WTC11 (cell line): Measurements from ENCODE around the gene QRFP. TPM values are rescaled to one million over a fixed set of nuclear protein-coding genes. Genes with fewer than 3 reads are reported as not detected.

ENCODE experiments used
- ATAC-seq: fragments of 200-7000 bp; cut with Tn5 transposase; 2 replicates; pipeline ENCODE4 v1.10.0; 2021; ENCODE audit warnings: mild to moderate bottlenecking, moderate library complexity
- CTCF ChIA-PET: fragments of 300-600 bp; sonication (Branson Sonifier 250); formaldehyde crosslinking; loops from one replicate; lab custom pipeline; 2021; ENCODE audit warnings: antibody characterized with exemption; lab: Charles Lee
- POLR2A ChIA-PET: fragments of 350-600 bp; sonication (Branson Sonifier 250); formaldehyde crosslinking; loops from one replicate; lab custom pipeline; 2021; ENCODE audit warnings: antibody characterized with exemption; lab: Charles Lee
- DNase-seq: peaks from one replicate; pipeline ENCODE4 v3.0.0; 2021; ENCODE audit warnings: low spot score
- H3K27ac Mint-ChIP-seq: 2 replicates; pipeline ENCODE4 v1.8.0; 2021; ENCODE audit warnings: mixed read lengths
- H3K27me3 Mint-ChIP-seq: 2 replicates; pipeline ENCODE4 v1.8.0; 2021; ENCODE audit warnings: low read depth, mild to moderate bottlenecking, moderate library complexity, mixed read lengths
- H3K36me3 Mint-ChIP-seq: 2 replicates; pipeline ENCODE4 v1.8.0; 2021; ENCODE audit warnings: mixed read lengths
- H3K4me1 Mint-ChIP-seq: 2 replicates; pipeline ENCODE4 v1.8.0; 2022; ENCODE audit warnings: mixed read lengths
- H3K4me3 Mint-ChIP-seq: 2 replicates; pipeline ENCODE4 v1.8.0; 2021; ENCODE audit warnings: mild to moderate bottlenecking, moderate library complexity, mixed read lengths
- H3K9me3 Mint-ChIP-seq: 2 replicates; pipeline ENCODE4 v1.8.0; 2021; ENCODE audit warnings: mixed read lengths
- CDX4 ChIP-seq: fragments of 250-450 bp; sonication (Bioruptor Pico); IDR thresholded peaks from 2 replicates; pipeline ENCODE4 v1.9.0; 2021; ENCODE audit warnings: moderate library complexity, mild to moderate bottlenecking, inconsistent platforms, borderline replicate concordance
- EMX1 ChIP-seq: fragments of 250-450 bp; sonication (Bioruptor Pico); IDR thresholded peaks from 2 replicates; pipeline ENCODE4 v1.8.0; 2021; ENCODE audit warnings: mild to moderate bottlenecking
- ETV6 ChIP-seq: sonication (generic); formaldehyde crosslinking; IDR thresholded peaks from 2 replicates; pipeline ENCODE4 v1.8.1; 2022; ENCODE audit warnings: mild to moderate bottlenecking, missing genetic modification reagents
- FOXP1 ChIP-seq: sonication (generic); formaldehyde crosslinking; IDR thresholded peaks from 2 replicates; pipeline ENCODE4 v1.8.0; 2022; ENCODE audit warnings: missing genetic modification reagents, mild to moderate bottlenecking, moderate library complexity, borderline replicate concordance
- GRHL2 ChIP-seq: fragments of 250-450 bp; sonication (Bioruptor Pico); IDR thresholded peaks from 2 replicates; pipeline ENCODE4 v1.8.0; 2022; ENCODE audit warnings: mild to moderate bottlenecking, moderate library complexity; ENCODE audit not compliant: insufficient replicate concordance, severe bottlenecking
- NR2C2 ChIP-seq: sonication (generic); formaldehyde crosslinking; IDR thresholded peaks from 2 replicates; pipeline ENCODE4 v1.8.0; 2022; ENCODE audit warnings: mild to moderate bottlenecking, missing genetic modification reagents
- PRRX2 ChIP-seq: fragments of 250-450 bp; sonication (Bioruptor Pico); IDR thresholded peaks from 2 replicates; pipeline ENCODE4 v1.8.0; 2021; ENCODE audit warnings: mild to moderate bottlenecking
- SP1 ChIP-seq: sonication (generic); formaldehyde crosslinking; conservative IDR thresholded peaks from 2 replicates; pipeline ENCODE4 v1.8.1; 2022; ENCODE audit warnings: missing genetic modification reagents
- USF2 ChIP-seq: sonication (generic); formaldehyde crosslinking; IDR thresholded peaks from 2 replicates; pipeline ENCODE4 v1.8.1; 2023; ENCODE audit warnings: mild to moderate bottlenecking, missing genetic modification reagents, moderate library complexity
- ZNF138 ChIP-seq: sonication (generic); formaldehyde crosslinking; conservative IDR thresholded peaks from 2 replicates; pipeline ENCODE4 v1.8.1; 2022; ENCODE audit warnings: mild to moderate bottlenecking, moderate library complexity, missing genetic modification reagents
- total RNA-seq: library from RNA; stranded (reverse); gene quantifications from 3 replicates; pipeline ENCODE4 v1.2.3, GENCODE V29; 2021
- TF ChIP-seq, protein P1 (sequence below): sonication (generic); formaldehyde crosslinking; IDR thresholded peaks from 2 replicates; pipeline ENCODE4 v1.8.1; 2022; ENCODE audit warnings: missing genetic modification reagents, borderline replicate concordance
- TF ChIP-seq, protein P2 (sequence below): sonication (generic); formaldehyde crosslinking; IDR thresholded peaks from 2 replicates; pipeline ENCODE4 v1.8.0; 2023; ENCODE audit warnings: missing genetic modification reagents, mild to moderate bottlenecking, borderline replicate concordance
- TF ChIP-seq, protein P3 (sequence below): fragments of 250-450 bp; sonication (Bioruptor Pico); conservative IDR thresholded peaks from 2 replicates; pipeline ENCODE4 v1.9.0; 2021; ENCODE audit warnings: mild to moderate bottlenecking
- TF ChIP-seq, protein P4 (sequence below): sonication (generic); formaldehyde crosslinking; IDR thresholded peaks from 2 replicates; pipeline ENCODE4 v1.8.0; 2022; ENCODE audit warnings: mild to moderate bottlenecking, missing genetic modification reagents
- TF ChIP-seq, protein P5 (sequence below): fragments of 250-450 bp; sonication (Bioruptor Pico); IDR thresholded peaks from 2 replicates; pipeline ENCODE4 v1.9.0; 2021; ENCODE audit warnings: mild to moderate bottlenecking, borderline replicate concordance

QRFP gene
- total RNA-seq, 1 experiment from 2014 or later: not detected

DNA sequence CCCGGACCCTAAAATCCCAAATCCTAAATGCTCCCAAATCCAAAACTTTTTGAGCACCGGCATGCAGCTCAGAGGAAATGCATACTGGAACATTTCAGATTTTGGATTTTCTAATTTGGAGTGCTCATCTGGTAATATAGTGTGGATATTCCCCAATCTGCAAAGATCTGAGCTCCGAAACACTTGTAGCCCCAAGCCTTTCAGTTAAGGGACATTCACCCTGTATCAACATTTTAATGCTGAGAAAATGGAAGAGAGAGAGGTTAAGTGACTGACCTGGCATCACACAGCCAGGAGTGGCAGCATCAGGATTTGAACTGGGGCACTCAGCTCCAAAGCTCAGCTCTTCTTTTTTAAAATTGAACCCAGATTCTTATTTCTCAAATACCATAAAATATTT, 30.7 kb downstream of the QRFP start (continued):
- TF ChIP-seq FOXP1 (CRISPR knock-in tag): no peak

GRCh38 chr9:130864541-130864940, 32.1 kb downstream of the QRFP start:
- H3K27ac Mint-ChIP-seq: no peak overlapping the region; the same call in 1 of the 2 replicates
- CTCF ChIA-PET: interaction anchor here (0.9 to 6.3 kb wide), 9 partner anchors 19 to 156 kb away, joined by 3 to 83 read pairs (median 12); no protein-coding TSS in a partner anchor

DNA sequence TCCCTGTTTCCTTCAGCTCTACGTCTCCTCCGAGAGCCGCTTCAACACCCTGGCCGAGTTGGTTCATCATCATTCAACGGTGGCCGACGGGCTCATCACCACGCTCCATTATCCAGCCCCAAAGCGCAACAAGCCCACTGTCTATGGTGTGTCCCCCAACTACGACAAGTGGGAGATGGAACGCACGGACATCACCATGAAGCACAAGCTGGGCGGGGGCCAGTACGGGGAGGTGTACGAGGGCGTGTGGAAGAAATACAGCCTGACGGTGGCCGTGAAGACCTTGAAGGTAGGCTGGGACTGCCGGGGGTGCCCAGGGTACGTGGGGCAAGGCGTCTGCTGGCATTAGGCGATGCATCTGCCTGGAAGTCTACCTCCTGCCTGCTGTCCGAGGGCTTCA, 33.9 kb downstream of the QRFP start:
- ChIA-PET POLR2A (no interaction called here), CTCF (interaction anchor here (1.1 to 6.3 kb wide), 14 partner anchors 8 to 402 kb away, joined by 3 to 83 read pairs (median 6); no protein-coding TSS in a partner anchor)
- no peaks in the 10 kb centered on the region for H3K27me3 Mint-ChIP-seq
- H3K4me3 Mint-ChIP-seq: no peak overlapping the region
- no peaks in the 10 kb centered on the region for H3K9me3 Mint-ChIP-seq
- ATAC-seq: no peak
- no peak for DNase-seq
- H3K36me3 Mint-ChIP-seq: peaks cover 22% of the 10 kb centered on the region
- peak overlapping the region; percentile 74 for H3K27ac Mint-ChIP-seq
- H3K4me1 Mint-ChIP-seq: peaks cover 25% of the 10 kb centered on the region
- TF ChIP-seq, protein P1, sequence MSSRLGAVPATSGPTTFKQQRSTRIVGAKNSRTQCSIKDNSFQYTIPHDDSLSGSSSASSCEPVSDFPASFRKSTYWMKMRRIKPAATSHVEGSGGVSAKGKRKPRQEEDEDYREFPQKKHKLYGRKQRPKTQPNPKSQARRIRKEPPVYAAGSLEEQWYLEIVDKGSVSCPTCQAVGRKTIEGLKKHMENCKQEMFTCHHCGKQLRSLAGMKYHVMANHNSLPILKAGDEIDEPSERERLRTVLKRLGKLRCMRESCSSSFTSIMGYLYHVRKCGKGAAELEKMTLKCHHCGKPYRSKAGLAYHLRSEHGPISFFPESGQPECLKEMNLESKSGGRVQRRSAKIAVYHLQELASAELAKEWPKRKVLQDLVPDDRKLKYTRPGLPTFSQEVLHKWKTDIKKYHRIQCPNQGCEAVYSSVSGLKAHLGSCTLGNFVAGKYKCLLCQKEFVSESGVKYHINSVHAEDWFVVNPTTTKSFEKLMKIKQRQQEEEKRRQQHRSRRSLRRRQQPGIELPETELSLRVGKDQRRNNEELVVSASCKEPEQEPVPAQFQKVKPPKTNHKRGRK: no peak
- TF ChIP-seq SP1 (CRISPR knock-in tag) (no peak), ETV6 (CRISPR knock-in tag) (no peak), CDX4 (CRISPR knock-in tag) (no peak), ZNF138 (CRISPR knock-in tag) (no peak), PRRX2 (CRISPR knock-in tag) (no peak), EMX1 (no peak)
- TF ChIP-seq, protein P2, sequence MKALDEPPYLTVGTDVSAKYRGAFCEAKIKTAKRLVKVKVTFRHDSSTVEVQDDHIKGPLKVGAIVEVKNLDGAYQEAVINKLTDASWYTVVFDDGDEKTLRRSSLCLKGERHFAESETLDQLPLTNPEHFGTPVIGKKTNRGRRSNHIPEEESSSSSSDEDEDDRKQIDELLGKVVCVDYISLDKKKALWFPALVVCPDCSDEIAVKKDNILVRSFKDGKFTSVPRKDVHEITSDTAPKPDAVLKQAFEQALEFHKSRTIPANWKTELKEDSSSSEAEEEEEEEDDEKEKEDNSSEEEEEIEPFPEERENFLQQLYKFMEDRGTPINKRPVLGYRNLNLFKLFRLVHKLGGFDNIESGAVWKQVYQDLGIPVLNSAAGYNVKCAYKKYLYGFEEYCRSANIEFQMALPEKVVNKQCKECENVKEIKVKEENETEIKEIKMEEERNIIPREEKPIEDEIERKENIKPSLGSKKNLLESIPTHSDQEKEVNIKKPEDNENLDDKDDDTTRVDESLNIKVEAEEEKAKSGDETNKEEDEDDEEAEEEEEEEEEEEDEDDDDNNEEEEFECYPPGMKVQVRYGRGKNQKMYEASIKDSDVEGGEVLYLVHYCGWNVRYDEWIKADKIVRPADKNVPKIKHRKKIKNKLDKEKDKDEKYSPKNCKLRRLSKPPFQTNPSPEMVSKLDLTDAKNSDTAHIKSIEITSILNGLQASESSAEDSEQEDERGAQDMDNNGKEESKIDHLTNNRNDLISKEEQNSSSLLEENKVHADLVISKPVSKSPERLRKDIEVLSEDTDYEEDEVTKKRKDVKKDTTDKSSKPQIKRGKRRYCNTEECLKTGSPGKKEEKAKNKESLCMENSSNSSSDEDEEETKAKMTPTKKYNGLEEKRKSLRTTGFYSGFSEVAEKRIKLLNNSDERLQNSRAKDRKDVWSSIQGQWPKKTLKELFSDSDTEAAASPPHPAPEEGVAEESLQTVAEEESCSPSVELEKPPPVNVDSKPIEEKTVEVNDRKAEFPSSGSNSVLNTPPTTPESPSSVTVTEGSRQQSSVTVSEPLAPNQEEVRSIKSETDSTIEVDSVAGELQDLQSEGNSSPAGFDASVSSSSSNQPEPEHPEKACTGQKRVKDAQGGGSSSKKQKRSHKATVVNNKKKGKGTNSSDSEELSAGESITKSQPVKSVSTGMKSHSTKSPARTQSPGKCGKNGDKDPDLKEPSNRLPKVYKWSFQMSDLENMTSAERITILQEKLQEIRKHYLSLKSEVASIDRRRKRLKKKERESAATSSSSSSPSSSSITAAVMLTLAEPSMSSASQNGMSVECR (CRISPR knock-in tag): no peak
- TF ChIP-seq, protein P3, sequence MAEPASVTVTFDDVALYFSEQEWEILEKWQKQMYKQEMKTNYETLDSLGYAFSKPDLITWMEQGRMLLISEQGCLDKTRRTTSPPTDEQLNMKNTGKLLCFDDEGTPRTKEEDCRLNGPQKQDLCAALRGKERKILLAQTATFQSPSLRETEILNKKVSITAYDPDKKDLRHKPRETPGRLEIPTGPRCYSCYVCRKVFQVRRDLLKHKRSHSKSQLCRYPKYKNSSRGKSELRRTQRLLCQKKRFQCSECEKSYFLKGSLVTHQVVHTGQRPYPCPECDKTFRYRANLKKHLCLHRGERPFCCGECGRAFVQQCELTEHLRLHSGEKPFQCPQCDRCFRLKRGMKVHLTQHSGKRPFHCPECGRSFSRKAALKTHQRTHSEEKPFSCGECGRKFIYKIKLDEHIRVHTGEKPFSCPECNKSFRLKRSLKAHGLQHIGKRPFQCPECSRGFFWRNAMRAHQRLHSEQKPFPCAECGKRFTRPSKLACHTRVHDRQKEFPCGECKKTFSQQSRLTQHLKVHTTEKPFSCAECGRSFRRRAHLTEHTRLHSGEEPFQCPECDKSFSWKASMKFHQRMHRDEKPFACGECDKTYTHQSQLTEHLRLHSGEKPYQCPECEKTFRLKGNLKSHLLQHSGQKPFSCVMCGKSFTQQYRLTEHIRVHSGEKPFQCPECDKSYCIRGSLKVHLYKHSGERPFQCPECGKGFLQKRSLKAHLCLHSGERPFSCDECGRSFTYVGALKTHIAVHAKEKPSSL (CRISPR knock-in tag): no peak
- TF ChIP-seq, protein P4, sequence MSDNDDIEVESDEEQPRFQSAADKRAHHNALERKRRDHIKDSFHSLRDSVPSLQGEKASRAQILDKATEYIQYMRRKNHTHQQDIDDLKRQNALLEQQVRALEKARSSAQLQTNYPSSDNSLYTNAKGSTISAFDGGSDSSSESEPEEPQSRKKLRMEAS (CRISPR knock-in tag): no peak

More at GRCh38 chr9:130864541-130864940, 32.1 kb downstream of the QRFP start:
- Mint-ChIP-seq H3K27me3 (no peaks in the 10 kb centered on the region), H3K4me3 (no peak overlapping the region), H3K4me1 (peaks cover 15% of the 10 kb centered on the region), H3K36me3 (peaks cover 20% of the 10 kb centered on the region), H3K9me3 (no peaks in the 10 kb centered on the region)
- ATAC-seq: no peak
- DNase-seq: no peak
- POLR2A ChIA-PET: no interaction called here
- TF ChIP-seq USF2: no peak
- TF ChIP-seq, protein P5, sequence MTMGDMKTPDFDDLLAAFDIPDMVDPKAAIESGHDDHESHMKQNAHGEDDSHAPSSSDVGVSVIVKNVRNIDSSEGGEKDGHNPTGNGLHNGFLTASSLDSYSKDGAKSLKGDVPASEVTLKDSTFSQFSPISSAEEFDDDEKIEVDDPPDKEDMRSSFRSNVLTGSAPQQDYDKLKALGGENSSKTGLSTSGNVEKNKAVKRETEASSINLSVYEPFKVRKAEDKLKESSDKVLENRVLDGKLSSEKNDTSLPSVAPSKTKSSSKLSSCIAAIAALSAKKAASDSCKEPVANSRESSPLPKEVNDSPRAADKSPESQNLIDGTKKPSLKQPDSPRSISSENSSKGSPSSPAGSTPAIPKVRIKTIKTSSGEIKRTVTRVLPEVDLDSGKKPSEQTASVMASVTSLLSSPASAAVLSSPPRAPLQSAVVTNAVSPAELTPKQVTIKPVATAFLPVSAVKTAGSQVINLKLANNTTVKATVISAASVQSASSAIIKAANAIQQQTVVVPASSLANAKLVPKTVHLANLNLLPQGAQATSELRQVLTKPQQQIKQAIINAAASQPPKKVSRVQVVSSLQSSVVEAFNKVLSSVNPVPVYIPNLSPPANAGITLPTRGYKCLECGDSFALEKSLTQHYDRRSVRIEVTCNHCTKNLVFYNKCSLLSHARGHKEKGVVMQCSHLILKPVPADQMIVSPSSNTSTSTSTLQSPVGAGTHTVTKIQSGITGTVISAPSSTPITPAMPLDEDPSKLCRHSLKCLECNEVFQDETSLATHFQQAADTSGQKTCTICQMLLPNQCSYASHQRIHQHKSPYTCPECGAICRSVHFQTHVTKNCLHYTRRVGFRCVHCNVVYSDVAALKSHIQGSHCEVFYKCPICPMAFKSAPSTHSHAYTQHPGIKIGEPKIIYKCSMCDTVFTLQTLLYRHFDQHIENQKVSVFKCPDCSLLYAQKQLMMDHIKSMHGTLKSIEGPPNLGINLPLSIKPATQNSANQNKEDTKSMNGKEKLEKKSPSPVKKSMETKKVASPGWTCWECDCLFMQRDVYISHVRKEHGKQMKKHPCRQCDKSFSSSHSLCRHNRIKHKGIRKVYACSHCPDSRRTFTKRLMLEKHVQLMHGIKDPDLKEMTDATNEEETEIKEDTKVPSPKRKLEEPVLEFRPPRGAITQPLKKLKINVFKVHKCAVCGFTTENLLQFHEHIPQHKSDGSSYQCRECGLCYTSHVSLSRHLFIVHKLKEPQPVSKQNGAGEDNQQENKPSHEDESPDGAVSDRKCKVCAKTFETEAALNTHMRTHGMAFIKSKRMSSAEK (CRISPR knock-in tag): no peak
- no peak for TF ChIP-seq GRHL2 (CRISPR knock-in tag)
- no peak for TF ChIP-seq NR2C2 (CRISPR knock-in tag)
- TF ChIP-seq FOXP1 (CRISPR knock-in tag): no peak
